MM.1S (cell line): Measurements from ENCODE around the gene CPD.

Experiments used
- DNase-seq: peaks from one replicate; pipeline ENCODE4 v3.0.0-alpha.2; 2015
- H2AFZ ChIP-seq: fragments of 300-600 bp; sonication (generic); 2 replicates; pipeline ENCODE4 v1.6.0; 2016; ENCODE audit warnings: antibody characterized with exemption, low read length
- H3F3A ChIP-seq: fragments of 300-600 bp; sonication (generic); 2 replicates; pipeline ENCODE4 v1.6.1; 2016; ENCODE audit warnings: mild to moderate bottlenecking, antibody characterized with exemption, low read length, moderate library complexity, mixed read lengths; ENCODE audit not compliant: insufficient read depth
- H3K27ac ChIP-seq: fragments of 300-600 bp; sonication (generic); 2 replicates; pipeline ENCODE4 v1.5.1; 2016; ENCODE audit warnings: mild to moderate bottlenecking, low read length
- H3K27me3 ChIP-seq: fragments of 300-600 bp; sonication (generic); replicated peaks from 2 replicates; pipeline ENCODE4 v1.6.0; 2016; ENCODE audit warnings: low read length; ENCODE audit not compliant: insufficient read depth
- H3K36me3 ChIP-seq: fragments of 300-600 bp; sonication (generic); replicated peaks from 2 replicates; pipeline ENCODE4 v1.6.1; 2016; ENCODE audit warnings: mild to moderate bottlenecking, low read length, mixed read lengths; ENCODE audit not compliant: insufficient read depth
- H3K4me1 ChIP-seq: fragments of 300-600 bp; sonication (generic); 2 replicates; pipeline ENCODE4 v1.6.1; 2016; ENCODE audit warnings: low read length, mixed read lengths
- H3K4me2 ChIP-seq: fragments of 300-600 bp; sonication (generic); 2 replicates; pipeline ENCODE4 v1.6.0; 2016; ENCODE audit warnings: low read depth, low read length
- H3K4me3 ChIP-seq: fragments of 300-600 bp; sonication (generic); 2 replicates; pipeline ENCODE4 v1.5.1; 2016; ENCODE audit warnings: low read length, mixed read lengths
- H3K79me2 ChIP-seq: fragments of 300-600 bp; sonication (generic); 2 replicates; pipeline ENCODE4 v1.6.1; 2016; ENCODE audit warnings: mixed run types, low read length, mixed read lengths
- H3K9ac ChIP-seq: fragments of 300-600 bp; sonication (generic); 2 replicates; pipeline ENCODE4 v1.6.1; 2016; ENCODE audit warnings: low read length, mixed read lengths
- H3K9me2 ChIP-seq: fragments of 300-600 bp; sonication (generic); replicated peaks from 2 replicates; pipeline ENCODE4 v1.6.1; 2016; ENCODE audit warnings: mild to moderate bottlenecking, low read length, mixed read lengths; ENCODE audit not compliant: insufficient read depth
- H3K9me3 ChIP-seq: fragments of 300-600 bp; sonication (generic); replicated peaks from 2 replicates; pipeline ENCODE4 v1.6.1; 2016; ENCODE audit warnings: mild to moderate bottlenecking, low read length, mixed read lengths; ENCODE audit not compliant: insufficient read depth
- H4K20me1 ChIP-seq: fragments of 300-600 bp; sonication (generic); 2 replicates; pipeline ENCODE4 v1.6.1; 2016; ENCODE audit warnings: mild to moderate bottlenecking, low read length, moderate library complexity, mixed read lengths; ENCODE audit not compliant: insufficient read depth
- EZH2 ChIP-seq: fragments of 300-600 bp; sonication (generic); optimal IDR thresholded peaks from 2 replicates; pipeline ENCODE3; 2017; ENCODE audit warnings: low read depth, mild to moderate bottlenecking, antibody characterized with exemption, low read length, mixed read lengths
- EZH2phosphoT487 ChIP-seq: fragments of 300-600 bp; sonication (generic); IDR thresholded peaks from 2 replicates; pipeline ENCODE4 v1.6.1; 2018; ENCODE audit warnings: antibody characterized with exemption, low read length
- TF ChIP-seq, protein P1 (sequence below): fragments of 300-600 bp; sonication (generic); IDR thresholded peaks from 2 replicates; pipeline ENCODE4 v1.5.1; 2016; ENCODE audit warnings: antibody characterized with exemption, low read length, mixed read lengths

The CPD gene

GRCh38 chr17:30354701-30355100 is 24.0 kb upstream of the CPD start:
- H3K4me1 ChIP-seq, result no peaks in the 10 kb centered on the region
- H3K27me3 ChIP-seq, result no peaks in the 10 kb centered on the region
- TF ChIP-seq EZH2 (no peak), EZH2phosphoT487 (no peak)
- TF ChIP-seq, protein P1, sequence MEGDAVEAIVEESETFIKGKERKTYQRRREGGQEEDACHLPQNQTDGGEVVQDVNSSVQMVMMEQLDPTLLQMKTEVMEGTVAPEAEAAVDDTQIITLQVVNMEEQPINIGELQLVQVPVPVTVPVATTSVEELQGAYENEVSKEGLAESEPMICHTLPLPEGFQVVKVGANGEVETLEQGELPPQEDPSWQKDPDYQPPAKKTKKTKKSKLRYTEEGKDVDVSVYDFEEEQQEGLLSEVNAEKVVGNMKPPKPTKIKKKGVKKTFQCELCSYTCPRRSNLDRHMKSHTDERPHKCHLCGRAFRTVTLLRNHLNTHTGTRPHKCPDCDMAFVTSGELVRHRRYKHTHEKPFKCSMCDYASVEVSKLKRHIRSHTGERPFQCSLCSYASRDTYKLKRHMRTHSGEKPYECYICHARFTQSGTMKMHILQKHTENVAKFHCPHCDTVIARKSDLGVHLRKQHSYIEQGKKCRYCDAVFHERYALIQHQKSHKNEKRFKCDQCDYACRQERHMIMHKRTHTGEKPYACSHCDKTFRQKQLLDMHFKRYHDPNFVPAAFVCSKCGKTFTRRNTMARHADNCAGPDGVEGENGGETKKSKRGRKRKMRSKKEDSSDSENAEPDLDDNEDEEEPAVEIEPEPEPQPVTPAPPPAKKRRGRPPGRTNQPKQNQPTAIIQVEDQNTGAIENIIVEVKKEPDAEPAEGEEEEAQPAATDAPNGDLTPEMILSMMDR, result no peak
- no peaks in the 10 kb centered on the region for H3K36me3 ChIP-seq
- no peaks in the 10 kb centered on the region for H3K79me2 ChIP-seq
- H3K9me2 ChIP-seq, result no peaks in the 10 kb centered on the region
- H2AFZ ChIP-seq, result no peak overlapping the region
- no peak overlapping the region for H3K4me2 ChIP-seq
- H3K9me3 ChIP-seq, result no peaks in the 10 kb centered on the region
- no peak overlapping the region for H3K27ac ChIP-seq
- no peaks in the 10 kb centered on the region for H3F3A ChIP-seq
- no peak overlapping the region for H3K4me3 ChIP-seq
- DNase-seq, result no peak
- no peak overlapping the region for H3K9ac ChIP-seq
- H4K20me1 ChIP-seq, result no peaks in the 10 kb centered on the region

DNA sequence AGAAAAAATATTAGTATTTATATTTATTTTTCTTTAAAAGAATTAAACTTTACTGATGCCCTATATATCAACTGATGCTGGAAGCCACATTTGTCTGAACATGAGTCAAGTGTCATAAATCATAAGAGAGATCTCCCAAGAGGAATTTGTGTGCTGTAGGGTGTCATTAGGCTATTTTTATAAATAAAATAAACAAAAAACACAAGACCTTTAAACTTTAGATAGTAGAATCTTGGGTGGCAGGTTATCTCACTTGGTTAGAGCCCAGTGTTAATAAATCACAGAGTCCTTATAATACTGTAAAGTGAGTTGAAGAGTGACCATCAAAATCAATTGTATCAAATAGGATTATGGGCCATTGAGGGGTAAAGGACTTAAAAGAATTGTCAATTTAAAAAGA is 21.3 kb upstream of the CPD start:
- H3K9me2 ChIP-seq, result no peaks in the 10 kb centered on the region
- TF ChIP-seq EZH2 (no peak), EZH2phosphoT487 (no peak)
- TF ChIP-seq, protein P1, result no peak
- H3K27me3 ChIP-seq, result no peaks in the 10 kb centered on the region
- no peaks in the 10 kb centered on the region for H4K20me1 ChIP-seq
- H3K36me3 ChIP-seq, result no peaks in the 10 kb centered on the region
- no peak overlapping the region for H3K4me2 ChIP-seq
- no peak overlapping the region for H3K27ac ChIP-seq
- H3K9ac ChIP-seq, result no peak overlapping the region
- no peak for DNase-seq
- peaks cover under 1% of the 10 kb centered on the region; the same call in 1 of the 2 replicates for H3F3A ChIP-seq
- H3K79me2 ChIP-seq, result no peaks in the 10 kb centered on the region
- H2AFZ ChIP-seq, result no peak overlapping the region
- no peak overlapping the region for H3K4me3 ChIP-seq
- no peaks in the 10 kb centered on the region for H3K9me3 ChIP-seq
- no peaks in the 10 kb centered on the region for H3K4me1 ChIP-seq

- Histone ChIP-seq H3K9me2 (no peaks in the 10 kb centered on the region), H3K36me3 (no peaks in the 10 kb centered on the region), H3F3A (peaks cover 7% of the 10 kb centered on the region; the same call in 1 of the 2 replicates), H3K27me3 (no peaks in the 10 kb centered on the region), H3K27ac (no peak overlapping the region), H3K9me3 (no peaks in the 10 kb centered on the region), H3K79me2 (no peaks in the 10 kb centered on the region), H3K4me3 (no peak overlapping the region), H2AFZ (no peak overlapping the region), H3K4me1 (0 out of 2 replicates have a peak, but pooled peaks cover 4% of the 10 kb centered on the region), H4K20me1 (no peaks in the 10 kb centered on the region), H3K4me2 (no peak overlapping the region), H3K9ac (no peak overlapping the region)
- no peak for DNase-seq
- TF ChIP-seq, protein P1, result no peak
- no peak for TF ChIP-seq EZH2phosphoT487
These were observed 20.5 kb upstream of the CPD start for GRCh38 chr17:30358055-30358760.
